ENCODE measurements around the gene DOCK4.
A peak's percentile ranks its signal among the peaks of the same experiment; 100 is the strongest.

The DOCK4 gene

GRCh38 chr7:111877931-111878330 lies 328.3 kb downstream of the DOCK4 start:
- no peaks in the 10 kb centered on the region for H3K9me2 ChIP-seq (replicated peaks; ENCODE audit: low read depth, low read length)
- no peaks in the 10 kb centered on the region for H4K20me1 ChIP-seq (ENCODE audit: insufficient read depth, low read length, poor library complexity, severe bottlenecking)
- no peaks in the 10 kb centered on the region for H3K36me3 ChIP-seq (ENCODE audit: insufficient read depth, low read length)
- no peaks in the 10 kb centered on the region for H3K9me3 ChIP-seq (ENCODE audit: insufficient read depth, low read depth, low read length)
- H3K4me2 ChIP-seq (ENCODE audit: low read depth, low read length, poor library complexity, severe bottlenecking), result no peak overlapping the region
- H3K79me2 ChIP-seq (ENCODE audit: insufficient read depth, low read length), result no peaks in the 10 kb centered on the region
- H2AFZ ChIP-seq (ENCODE audit: low read length), result no peak overlapping the region
- H3K4me1 ChIP-seq (ENCODE audit: insufficient read depth, low read length, poor library complexity, severe bottlenecking), result no peaks in the 10 kb centered on the region
- TF ChIP-seq CTCF (conservative IDR thresholded peaks at IDR 0.05; ENCODE audit: low read length) (no peak), EZH2phosphoT487 (IDR thresholded peaks at IDR 0.05; ENCODE audit: borderline replicate concordance) (no peak)
- no peaks in the 10 kb centered on the region for H3F3A ChIP-seq (ENCODE audit: low read depth)
- no peak overlapping the region for H3K9ac ChIP-seq (ENCODE audit: low read depth, low read length, poor library complexity, severe bottlenecking)
- H3K27me3 ChIP-seq (ENCODE audit: insufficient read depth, low read length, poor library complexity, severe bottlenecking), result no peaks in the 10 kb centered on the region
- no peak overlapping the region for H3K4me3 ChIP-seq (ENCODE audit: low read length, poor library complexity, severe bottlenecking)

- Histone ChIP-seq H4K20me1 (ENCODE audit: insufficient read depth, low read length, poor library complexity, severe bottlenecking) (no peaks in the 10 kb centered on the region), H3K4me3 (ENCODE audit: low read length, poor library complexity, severe bottlenecking) (no peak overlapping the region), H3K9me3 (ENCODE audit: insufficient read depth, low read depth, low read length) (no peaks in the 10 kb centered on the region), H3K4me1 (ENCODE audit: insufficient read depth, low read length, poor library complexity, severe bottlenecking) (no peaks in the 10 kb centered on the region), H3K9me2 (replicated peaks; ENCODE audit: low read depth, low read length) (no peaks in the 10 kb centered on the region), H3K79me2 (ENCODE audit: insufficient read depth, low read length) (no peaks in the 10 kb centered on the region), H2AFZ (ENCODE audit: low read length) (peak overlapping the region; percentile 54), H3K9ac (ENCODE audit: low read depth, low read length, poor library complexity, severe bottlenecking) (no peak overlapping the region), H3F3A (ENCODE audit: low read depth) (no peaks in the 10 kb centered on the region), H3K27me3 (ENCODE audit: insufficient read depth, low read length, poor library complexity, severe bottlenecking) (no peaks in the 10 kb centered on the region), H3K36me3 (ENCODE audit: insufficient read depth, low read length) (no peaks in the 10 kb centered on the region), H3K4me2 (ENCODE audit: low read depth, low read length, poor library complexity, severe bottlenecking) (no peak overlapping the region)
- no peak for TF ChIP-seq CTCF (conservative IDR thresholded peaks at IDR 0.05; ENCODE audit: low read length)
- no peak for TF ChIP-seq EZH2phosphoT487 (IDR thresholded peaks at IDR 0.05; ENCODE audit: borderline replicate concordance)
Observed at GRCh38 chr7:111873963-111874690, 332.1 kb downstream of the DOCK4 start.

GRCh38 chr7:111873326-111873646 lies 332.9 kb downstream of the DOCK4 start:
- Histone ChIP-seq H3K4me2 (ENCODE audit: low read depth, low read length, poor library complexity, severe bottlenecking) (no peak overlapping the region), H4K20me1 (ENCODE audit: insufficient read depth, low read length, poor library complexity, severe bottlenecking) (no peaks in the 10 kb centered on the region), H3K4me3 (ENCODE audit: low read length, poor library complexity, severe bottlenecking) (no peak overlapping the region), H3K4me1 (ENCODE audit: insufficient read depth, low read length, poor library complexity, severe bottlenecking) (no peaks in the 10 kb centered on the region), H3K79me2 (ENCODE audit: insufficient read depth, low read length) (no peaks in the 10 kb centered on the region), H2AFZ (ENCODE audit: low read length) (peak overlapping the region; percentile 54; the same call in 1 of the 2 replicates), H3K9me3 (ENCODE audit: insufficient read depth, low read depth, low read length) (no peaks in the 10 kb centered on the region), H3K9ac (ENCODE audit: low read depth, low read length, poor library complexity, severe bottlenecking) (no peak overlapping the region), H3K27me3 (ENCODE audit: insufficient read depth, low read length, poor library complexity, severe bottlenecking) (no peaks in the 10 kb centered on the region), H3K36me3 (ENCODE audit: insufficient read depth, low read length) (no peaks in the 10 kb centered on the region), H3F3A (ENCODE audit: low read depth) (no peaks in the 10 kb centered on the region), H3K9me2 (replicated peaks; ENCODE audit: low read depth, low read length) (no peaks in the 10 kb centered on the region)
- TF ChIP-seq EZH2phosphoT487 (IDR thresholded peaks at IDR 0.05; ENCODE audit: borderline replicate concordance), result no peak
- no peak for TF ChIP-seq CTCF (conservative IDR thresholded peaks at IDR 0.05; ENCODE audit: low read length)
